Natural killer cell (primary cell): ENCODE results near the gene VMO1. TPM values are rescaled to one million over a fixed set of nuclear protein-coding genes. Genes with fewer than 3 reads are reported as not detected.

Experiments used
- ATAC-seq, 3 donors: fragments of 150-1000 bp in 2 of 3; fragments of 200-7000 bp in 1 of 3; cut with Tn5 transposase; 1 replicate in 1 of 3; 2 replicates in 2 of 3; pipeline ENCODE4 v1.10.0; 2021; ENCODE audit warnings: mild to moderate bottlenecking in 2 of 3, moderate library complexity in 2 of 3
- DNase-seq, 2 donors: peaks; one replicate each; pipeline versions ENCODE4 v3.0.0 to v3.0.0-alpha.2; 2013 to 2021; ENCODE audit warnings: mixed read lengths in 1 of 2
- H3K27ac ChIP-seq: one replicate; pipeline ENCODE4 v1.5.1; 2013; ENCODE audit warnings: mild to moderate bottlenecking, low read length
- H3K27me3 ChIP-seq: one replicate; pipeline ENCODE4 v1.6.1; 2013; ENCODE audit warnings: low read length; ENCODE audit not compliant: control insufficient read depth, insufficient read depth
- H3K36me3 ChIP-seq: one replicate; pipeline ENCODE4 v1.6.1; 2013; ENCODE audit warnings: low read length; ENCODE audit not compliant: control insufficient read depth, insufficient read depth
- H3K4me1 ChIP-seq: one replicate; pipeline ENCODE4 v1.6.1; 2013; ENCODE audit warnings: low read length; ENCODE audit not compliant: control insufficient read depth, insufficient read depth
- H3K4me3 ChIP-seq: one replicate; pipeline ENCODE4 v1.5.1; 2013; ENCODE audit warnings: low read length
- H3K9me3 ChIP-seq: one replicate; pipeline ENCODE4 v1.6.1; 2013; ENCODE audit warnings: low read length; ENCODE audit not compliant: control insufficient read depth, insufficient read depth
- H3K27ac Mint-ChIP-seq, 2 donors: one replicate each; pipeline ENCODE4 v1.8.0; 2022; ENCODE audit warnings: mild to moderate bottlenecking in 2 of 2, mixed read lengths in 2 of 2, moderate library complexity in 1 of 2
- H3K27me3 Mint-ChIP-seq, 2 donors: one replicate each; pipeline ENCODE4 v1.8.0; 2022; ENCODE audit warnings: low read depth in 2 of 2, mixed read lengths in 2 of 2
- H3K36me3 Mint-ChIP-seq: one replicate; pipeline ENCODE4 v1.8.0; 2022; ENCODE audit warnings: mixed read lengths
- H3K4me1 Mint-ChIP-seq, 2 donors: one replicate each; pipeline ENCODE4 v1.8.0; 2022; ENCODE audit warnings: mixed read lengths in 2 of 2
- H3K4me3 Mint-ChIP-seq: one replicate; pipeline ENCODE4 v1.8.0; 2022; ENCODE audit warnings: mild to moderate bottlenecking, moderate library complexity, mixed read lengths
- H3K9me3 Mint-ChIP-seq, 2 donors: one replicate each; pipeline ENCODE4 v1.8.0; 2022; ENCODE audit warnings: mixed read lengths in 2 of 2
- CTCF ChIP-seq: fragments of 200-600 bp; IDR thresholded peaks from one replicate; pipeline ENCODE4 v1.8.0; 2022; ENCODE audit warnings: antibody characterized with exemption
- WGBS: methylation state at CpG from one replicate; pipeline ENCODE4 v1.1.7; 2013; ENCODE audit warnings: missing lambda C conversion rate; ENCODE audit not compliant: insufficient coverage; 5-methylcytosine and 5-hydroxymethylcytosine counted together
- intact Hi-C: fragments of 100-400 bp; cut with micrococcal nuclease; formaldehyde crosslinking; loops from one replicate; pipeline ENCODE4 v1.14.2; 2022
- total RNA-seq, 4 donors: library from RNA; stranded (reverse); fragments of 120-200 nt in 1 of 4; gene quantifications; one replicate each; pipeline versions ENCODE4 v1.2.3 to v1.2.4, GENCODE V29; 2013 to 2022

Gene VMO1
- total RNA-seq, 3 donors from 2014 or later (not counting 1 experiment from before 2014, with no cell fraction given), result 1.2 to 4.8 (median 1.3) TPM

GRCh38 chr17:4738136-4739121 lies 47.7 kb downstream of the VMO1 start:
- H3K9me3 Mint-ChIP-seq, result no peaks in the 10 kb centered on the region

GRCh38 chr17:4735876-4736651 lies 50.1 kb downstream of the VMO1 start:
- H3K27me3 Mint-ChIP-seq, result peaks cover 18 to 27% of the 10 kb centered on the region in 2 donors
- no peak for TF ChIP-seq CTCF
- no peak overlapping the region for H3K27ac Mint-ChIP-seq
- Histone ChIP-seq H3K27me3 (peaks cover 16% of the 10 kb centered on the region), H3K27ac (no peak overlapping the region), H3K4me3 (no peak overlapping the region), H3K36me3 (no peaks in the 10 kb centered on the region), H3K9me3 (no peaks in the 10 kb centered on the region), H3K4me1 (peaks cover 49% of the 10 kb centered on the region)
- peaks cover 20 to 28% of the 10 kb centered on the region in 2 donors for H3K4me1 Mint-ChIP-seq
- no peaks in the 10 kb centered on the region for H3K9me3 Mint-ChIP-seq
- intact Hi-C loops, result no loop called here
- peak in 1 of 3 donors; percentile 9 for ATAC-seq
- peak overlapping the region; percentile 17 for H3K4me3 Mint-ChIP-seq
- 59% methylated on average over 9 of the region's 9 CpGs for WGBS
- H3K36me3 Mint-ChIP-seq, result no peaks in the 10 kb centered on the region
- no peak for DNase-seq

More at GRCh38 chr17:4738136-4739121, 47.7 kb downstream of the VMO1 start:
- TF ChIP-seq CTCF, result no peak
- Histone ChIP-seq H3K36me3 (no peaks in the 10 kb centered on the region), H3K9me3 (no peaks in the 10 kb centered on the region), H3K27ac (no peak overlapping the region), H3K27me3 (peaks cover 16% of the 10 kb centered on the region), H3K4me1 (peaks cover 29% of the 10 kb centered on the region), H3K4me3 (peak overlapping the region; percentile 55)
- Mint-ChIP-seq H3K4me3 (peak overlapping the region; percentile 83), H3K27me3 (peaks cover 18 to 38% of the 10 kb centered on the region in 2 donors), H3K4me1 (peaks cover 16 to 23% of the 10 kb centered on the region in 2 donors), H3K27ac (peak overlapping the region; percentile 18 to 56), H3K36me3 (no peaks in the 10 kb centered on the region)
- intact Hi-C loops, result no loop called here
- peak in 2 of 3 donors; percentile 11 to 14 for ATAC-seq
- 12% methylated on average over 41 of the region's 41 CpGs for WGBS
- DNase-seq, result peak in 1 of 2 donors; percentile 66

Other genes with a start within 250 kb of the VMO1 start
- gene MYBBP1A, start 231.0 kb downstream of the VMO1 start, total RNA-seq, result 10 to 100 TPM; 50.5 to 58.1 (median 52.7) TPM
- gene GGT6, start 225.8 kb downstream of the VMO1 start, total RNA-seq, result not detected
- gene SMTNL2, start 201.8 kb downstream of the VMO1 start, total RNA-seq, result not detected
- not detected for gene ALOX15, start 144.7 kb downstream of the VMO1 start, total RNA-seq
- 10 to 100 TPM; 32.3 to 45.8 (median 43.5) TPM for gene PELP1, start 82.2 kb downstream of the VMO1 start, total RNA-seq
- 100 to 1,000 TPM; 314 to 374 (median 335) TPM for gene ARRB2, start 75.7 kb downstream of the VMO1 start, total RNA-seq
- gene MED11, start 54.9 kb downstream of the VMO1 start, total RNA-seq, result 10 to 100 TPM in 2 of 3 donors, 1 to 10 TPM in 1; 9.1 to 15.0 (median 10.5) TPM
- gene ZMYND15, start 46.5 kb downstream of the VMO1 start, total RNA-seq, result 1 to 10 TPM in 1 of 3 donors, under 1 TPM in 2; 0.52 to 3.5 (median 0.93) TPM
- gene CXCL16, start 46.4 kb downstream of the VMO1 start, total RNA-seq, result 10 to 100 TPM in 2 of 3 donors, 1 to 10 TPM in 1; 4.0 to 31.8 (median 16.0) TPM
- gene TM4SF5, start 14.5 kb downstream of the VMO1 start, total RNA-seq, result not detected
- gene GLTPD2, start 2.6 kb upstream of the VMO1 start, total RNA-seq, result not detected
- 10 to 100 TPM; 69.4 to 79.3 (median 70.0) TPM for gene PSMB6, start 9.8 kb upstream of the VMO1 start, total RNA-seq
- 10 to 100 TPM; 20.8 to 22.7 (median 21.3) TPM for gene PLD2, start 20.8 kb upstream of the VMO1 start, total RNA-seq
- gene MINK1, start 47.0 kb upstream of the VMO1 start, total RNA-seq, result 100 to 1,000 TPM; 103 to 122 (median 110) TPM
- gene C17orf107, start 113.2 kb upstream of the VMO1 start, total RNA-seq, result 10 to 100 TPM; 24.4 to 30.2 (median 27.5) TPM
- gene CHRNE, start 116.7 kb upstream of the VMO1 start, total RNA-seq, result 10 to 100 TPM; 11.8 to 17.9 (median 11.8) TPM
- gene GP1BA, start 145.9 kb upstream of the VMO1 start, total RNA-seq, result 1 to 10 TPM in 2 of 3 donors, under 1 TPM in 1; 0.25 to 4.3 (median 2.2) TPM
- 10 to 100 TPM; 34.7 to 47.5 (median 42.5) TPM for gene SLC25A11, start 153.7 kb upstream of the VMO1 start, total RNA-seq
- 100 to 1,000 TPM; 149 to 189 (median 177) TPM for gene RNF167, start 153.9 kb upstream of the VMO1 start, total RNA-seq
- 1,000 to 10,000 TPM; 1,278 to 1,379 (median 1,308) TPM for gene PFN1, start 162.2 kb upstream of the VMO1 start, total RNA-seq
- gene ENO3, start 164.8 kb upstream of the VMO1 start, total RNA-seq, result 10 to 100 TPM; 26.1 to 28.4 (median 26.6) TPM
- 10 to 100 TPM; 45.7 to 60.2 (median 59.6) TPM for gene SPAG7, start 181.5 kb upstream of the VMO1 start, total RNA-seq
- gene CAMTA2, start 201.3 kb upstream of the VMO1 start, total RNA-seq, result 10 to 100 TPM; 56.2 to 69.5 (median 69.4) TPM
- under 1 TPM in 2 of 3 donors, not detected in 1; 0.39 to 0.54 TPM for gene INCA1, start 211.2 kb upstream of the VMO1 start, total RNA-seq
- gene KIF1C, start 211.6 kb upstream of the VMO1 start, total RNA-seq, result 10 to 100 TPM; 17.1 to 28.6 (median 22.2) TPM
- not detected for gene SLC52A1, start 249.1 kb upstream of the VMO1 start, total RNA-seq